H9 (cell line): ENCODE measurements around the gene PGLYRP3. TPM values are rescaled to one million over a fixed set of nuclear protein-coding genes. Genes with fewer than 3 reads are reported as not detected.

Experiments used
- DNase-seq: peaks from one replicate; pipeline ENCODE4 v3.0.0-alpha.2; 2017
- H2AFZ ChIP-seq: one replicate; pipeline ENCODE4 v1.6.1; 2013; ENCODE audit warnings: mild to moderate bottlenecking, low read length, control low read depth, moderate library complexity
- H2AK5ac ChIP-seq: 2 replicates; pipeline ENCODE4 v1.6.1; 2013; ENCODE audit warnings: low read length, control low read depth, mixed read lengths; ENCODE audit not compliant: insufficient read length
- H2BK120ac ChIP-seq: one replicate; pipeline ENCODE4 v1.6.1; 2013; ENCODE audit warnings: low read depth, mild to moderate bottlenecking, low read length, control low read depth, inconsistent platforms; ENCODE audit not compliant: poor library complexity, severe bottlenecking
- H2BK12ac ChIP-seq: 2 replicates; pipeline ENCODE4 v1.6.1; 2013; ENCODE audit warnings: low read length, control low read depth, mixed read lengths, low read depth; ENCODE audit not compliant: insufficient read length
- H2BK15ac ChIP-seq: 2 replicates; pipeline ENCODE4 v1.6.1; 2013; ENCODE audit warnings: low read depth, low read length, control low read depth
- H2BK20ac ChIP-seq: one replicate; pipeline ENCODE4 v1.6.1; 2013; ENCODE audit warnings: low read depth, mild to moderate bottlenecking, low read length, control low read depth, inconsistent platforms; ENCODE audit not compliant: poor library complexity, severe bottlenecking
- H2BK5ac ChIP-seq: 2 replicates; pipeline ENCODE4 v1.6.1; 2013; ENCODE audit warnings: low read length, control low read depth, mixed read lengths; ENCODE audit not compliant: insufficient read length
- H3K14ac ChIP-seq: 2 replicates; pipeline ENCODE4 v1.6.1; 2013; ENCODE audit warnings: low read length, control low read depth; ENCODE audit not compliant: insufficient read depth
- H3K18ac ChIP-seq: 2 replicates; pipeline ENCODE4 v1.6.1; 2013; ENCODE audit warnings: low read depth, mild to moderate bottlenecking, mixed read lengths, low read length, control low read depth; ENCODE audit not compliant: insufficient read length
- H3K23ac ChIP-seq: 2 replicates; pipeline ENCODE4 v1.6.1; 2013; ENCODE audit warnings: low read length, control low read depth, mixed read lengths, low read depth; ENCODE audit not compliant: insufficient read length
- H3K23me2 ChIP-seq: 2 replicates; pipeline ENCODE4 v1.6.1; 2013; ENCODE audit warnings: low read depth, mild to moderate bottlenecking, mixed read lengths, low read length, control low read depth; ENCODE audit not compliant: insufficient read length, poor library complexity, severe bottlenecking
- H3K27ac ChIP-seq: 2 replicates; pipeline ENCODE4 v1.5.1; 2013; ENCODE audit warnings: low read length, control low read depth, mixed read lengths, low read depth; ENCODE audit not compliant: insufficient read length
- H3K27me3 ChIP-seq: 2 replicates; pipeline ENCODE4 v1.6.1; 2013; ENCODE audit warnings: low read length, control low read depth, inconsistent platforms; ENCODE audit not compliant: insufficient read depth
- H3K4ac ChIP-seq: 2 replicates; pipeline ENCODE4 v1.6.1; 2013; ENCODE audit warnings: low read depth, mild to moderate bottlenecking, control low read depth, inconsistent platforms, low read length, moderate library complexity
- H3K4me1 ChIP-seq: 2 replicates; pipeline ENCODE4 v1.6.1; 2013; ENCODE audit warnings: low read length, control low read depth, inconsistent platforms; ENCODE audit not compliant: insufficient read depth
- H3K4me2 ChIP-seq: 2 replicates; pipeline ENCODE4 v1.6.1; 2013; ENCODE audit warnings: low read length, control low read depth, mixed read lengths; ENCODE audit not compliant: insufficient read length, insufficient read depth
- H3K56ac ChIP-seq: 2 replicates; pipeline ENCODE4 v1.6.1; 2013; ENCODE audit warnings: low read depth, mild to moderate bottlenecking, mixed read lengths, low read length, control low read depth; ENCODE audit not compliant: insufficient read length
- H3K79me1 ChIP-seq: 2 replicates; pipeline ENCODE4 v1.6.1; 2013; ENCODE audit warnings: low read depth, mild to moderate bottlenecking, moderate library complexity, low read length, control low read depth, inconsistent platforms; ENCODE audit not compliant: insufficient read depth, poor library complexity, severe bottlenecking
- H3K79me2 ChIP-seq: 2 replicates; pipeline ENCODE4 v1.6.1; 2013; ENCODE audit warnings: low read length, control low read depth, inconsistent platforms; ENCODE audit not compliant: insufficient read depth
- H3K9ac ChIP-seq: 2 replicates; pipeline ENCODE4 v1.6.1; 2013; ENCODE audit warnings: low read length, control low read depth, mixed read lengths; ENCODE audit not compliant: insufficient read length; ENCODE audit errors: extremely low read depth
- H3K9me3 ChIP-seq: one replicate; pipeline ENCODE4 v1.6.1; 2013; ENCODE audit warnings: low read depth, low read length, inconsistent platforms; ENCODE audit not compliant: control insufficient read depth
- H3T11ph ChIP-seq: one replicate; pipeline ENCODE4 v1.6.1; 2013; ENCODE audit warnings: mild to moderate bottlenecking, low read length, control low read depth, inconsistent platforms
- H4K20me1 ChIP-seq: one replicate; pipeline ENCODE4 v1.6.1; 2013; ENCODE audit not compliant: control insufficient read depth, insufficient read length, insufficient read depth
- H4K5ac ChIP-seq: 2 replicates; pipeline ENCODE4 v1.6.1; 2013; ENCODE audit warnings: low read depth, mild to moderate bottlenecking, mixed read lengths, low read length, control low read depth; ENCODE audit not compliant: insufficient read length
- H4K8ac ChIP-seq: replicated peaks from 2 replicates; pipeline ENCODE4 v1.6.1; 2013; ENCODE audit warnings: low read length, control low read depth, mixed read lengths, low read depth; ENCODE audit not compliant: insufficient read length
- H4K91ac ChIP-seq: 2 replicates; pipeline ENCODE4 v1.6.1; 2013; ENCODE audit warnings: low read depth, mild to moderate bottlenecking, moderate library complexity, mixed read lengths, low read length, control low read depth; ENCODE audit not compliant: insufficient read length
- H3K27ac Mint-ChIP-seq, 3 experiments: 2 replicates in 2 of 3; 3 replicates in 1 of 3; pipeline ENCODE4 v1.8.0; 2020 to 2021; ENCODE audit warnings: mixed read lengths in 3 of 3, mild to moderate bottlenecking in 1 of 3, moderate library complexity in 1 of 3
- H3K27me3 Mint-ChIP-seq: 2 replicates; pipeline ENCODE4 v1.8.0; 2021; ENCODE audit warnings: low read depth, mild to moderate bottlenecking, moderate library complexity, mixed read lengths
- H3K36me3 Mint-ChIP-seq, 3 experiments: 2 replicates in 2 of 3; 3 replicates in 1 of 3; pipeline ENCODE4 v1.8.0; 2020 to 2021; ENCODE audit warnings: low read depth in 3 of 3, mixed read lengths in 3 of 3; ENCODE audit not compliant: insufficient read depth in 1 of 3
- H3K4me1 Mint-ChIP-seq, 2 experiments: 2 replicates each; pipeline ENCODE4 v1.8.0; 2020; ENCODE audit warnings: mixed read lengths in 2 of 2
- H3K4me3 Mint-ChIP-seq, 2 experiments: 2 replicates in 1 of 2; 3 replicates in 1 of 2; pipeline ENCODE4 v1.8.0; 2020 to 2021; ENCODE audit warnings: mild to moderate bottlenecking in 2 of 2, mixed read lengths in 2 of 2, moderate library complexity in 1 of 2
- H3K9me3 Mint-ChIP-seq, 2 experiments: 2 replicates in 1 of 2; 3 replicates in 1 of 2; pipeline ENCODE4 v1.8.0; 2020; ENCODE audit warnings: mild to moderate bottlenecking in 2 of 2, mixed read lengths in 2 of 2, moderate library complexity in 1 of 2
- WGBS: extraction: QIAGEN DNeasy Blood & Tissue Kit; methylation state at CpG from one replicate; pipeline ENCODE4 v1.1.7; 2013; ENCODE audit warnings: missing lambda C conversion rate, low lambda C conversion rate, mixed read lengths; ENCODE audit not compliant: insufficient read length; ENCODE audit errors: extremely low coverage; 5-methylcytosine and 5-hydroxymethylcytosine counted together
- total RNA-seq: library from RNA; stranded (reverse); gene quantifications from 2 replicates; pipeline ENCODE4 v1.2.1, GENCODE V29; 2021
- TF ChIP-seq, protein P1 (sequence below): fragments of 200-600 bp; sonication (generic); conservative IDR thresholded peaks from 3 replicates; pipeline ENCODE4 v1.8.0; 2021; ENCODE audit warnings: antibody characterized with exemption, mild to moderate bottlenecking

PGLYRP3 gene
- total RNA-seq, 1 experiment from 2014 or later = not detected

DNA sequence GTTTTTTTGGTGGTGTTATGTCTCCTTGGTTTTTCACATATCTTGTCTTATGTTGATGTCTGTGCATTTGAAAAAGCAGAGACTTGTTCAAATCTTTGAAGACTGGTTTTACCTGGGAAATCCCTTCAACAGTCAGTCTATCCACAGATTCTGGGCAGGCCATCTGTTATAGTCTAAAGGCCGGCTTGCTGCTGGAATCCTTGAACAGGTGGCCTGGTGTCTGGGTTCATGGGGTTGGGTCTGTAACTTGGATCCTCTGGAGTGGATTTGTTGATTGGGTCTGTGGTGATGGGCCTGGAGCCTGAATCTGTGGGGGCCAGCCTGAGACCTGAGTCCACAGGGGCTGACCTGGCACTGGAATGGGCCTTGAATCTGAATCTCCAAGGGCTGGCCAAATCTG lies 41.0 kb downstream of the PGLYRP3 start:
- H3K27me3 Mint-ChIP-seq = peaks cover 6% of the 10 kb centered on the region
- Histone ChIP-seq H3K4ac (no peak overlapping the region), H3K27ac (no peak overlapping the region), H4K91ac (no peak overlapping the region), H3K18ac (no peak overlapping the region), H2BK20ac (no peak overlapping the region), H4K20me1 (no peaks in the 10 kb centered on the region), H3K27me3 (no peaks in the 10 kb centered on the region), H3K4me1 (no peaks in the 10 kb centered on the region), H4K5ac (no peak overlapping the region), H3K79me1 (no peaks in the 10 kb centered on the region), H4K8ac (no peak overlapping the region), H2BK5ac (no peak overlapping the region), H3K9ac (no peak overlapping the region), H3K9me3 (no peaks in the 10 kb centered on the region), H3T11ph (no peak overlapping the region), H2BK120ac (no peak overlapping the region), H3K14ac (no peak overlapping the region), H3K23me2 (no peaks in the 10 kb centered on the region), H2AFZ (no peak overlapping the region), H2AK5ac (no peak overlapping the region), H3K4me2 (no peak overlapping the region), H2BK15ac (no peak overlapping the region), H3K79me2 (no peaks in the 10 kb centered on the region), H3K56ac (no peak overlapping the region), H3K23ac (no peak overlapping the region), H2BK12ac (no peak overlapping the region)
- no peak overlapping the region for H3K27ac Mint-ChIP-seq
- no peak for DNase-seq
- TF ChIP-seq, protein P1, sequence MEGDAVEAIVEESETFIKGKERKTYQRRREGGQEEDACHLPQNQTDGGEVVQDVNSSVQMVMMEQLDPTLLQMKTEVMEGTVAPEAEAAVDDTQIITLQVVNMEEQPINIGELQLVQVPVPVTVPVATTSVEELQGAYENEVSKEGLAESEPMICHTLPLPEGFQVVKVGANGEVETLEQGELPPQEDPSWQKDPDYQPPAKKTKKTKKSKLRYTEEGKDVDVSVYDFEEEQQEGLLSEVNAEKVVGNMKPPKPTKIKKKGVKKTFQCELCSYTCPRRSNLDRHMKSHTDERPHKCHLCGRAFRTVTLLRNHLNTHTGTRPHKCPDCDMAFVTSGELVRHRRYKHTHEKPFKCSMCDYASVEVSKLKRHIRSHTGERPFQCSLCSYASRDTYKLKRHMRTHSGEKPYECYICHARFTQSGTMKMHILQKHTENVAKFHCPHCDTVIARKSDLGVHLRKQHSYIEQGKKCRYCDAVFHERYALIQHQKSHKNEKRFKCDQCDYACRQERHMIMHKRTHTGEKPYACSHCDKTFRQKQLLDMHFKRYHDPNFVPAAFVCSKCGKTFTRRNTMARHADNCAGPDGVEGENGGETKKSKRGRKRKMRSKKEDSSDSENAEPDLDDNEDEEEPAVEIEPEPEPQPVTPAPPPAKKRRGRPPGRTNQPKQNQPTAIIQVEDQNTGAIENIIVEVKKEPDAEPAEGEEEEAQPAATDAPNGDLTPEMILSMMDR = no peak
- WGBS = no CpG with 5 or more reads among the region's 1 CpG
- H3K36me3 Mint-ChIP-seq = no peaks in the 10 kb centered on the region
- no peak overlapping the region; a peak in 1 of 5 replicates for H3K4me3 Mint-ChIP-seq
- H3K9me3 Mint-ChIP-seq = no peaks in the 10 kb centered on the region
- peaks cover 11 to 12% of the 10 kb centered on the region in 2 experiments for H3K4me1 Mint-ChIP-seq
